Measurements from ENCODE around the gene PPP2R5B.

The PPP2R5B gene

GRCh38 chr11:64890522-64890939 lies 34.0 kb upstream of the PPP2R5B start:
- no peak for DNase-seq

DNA sequence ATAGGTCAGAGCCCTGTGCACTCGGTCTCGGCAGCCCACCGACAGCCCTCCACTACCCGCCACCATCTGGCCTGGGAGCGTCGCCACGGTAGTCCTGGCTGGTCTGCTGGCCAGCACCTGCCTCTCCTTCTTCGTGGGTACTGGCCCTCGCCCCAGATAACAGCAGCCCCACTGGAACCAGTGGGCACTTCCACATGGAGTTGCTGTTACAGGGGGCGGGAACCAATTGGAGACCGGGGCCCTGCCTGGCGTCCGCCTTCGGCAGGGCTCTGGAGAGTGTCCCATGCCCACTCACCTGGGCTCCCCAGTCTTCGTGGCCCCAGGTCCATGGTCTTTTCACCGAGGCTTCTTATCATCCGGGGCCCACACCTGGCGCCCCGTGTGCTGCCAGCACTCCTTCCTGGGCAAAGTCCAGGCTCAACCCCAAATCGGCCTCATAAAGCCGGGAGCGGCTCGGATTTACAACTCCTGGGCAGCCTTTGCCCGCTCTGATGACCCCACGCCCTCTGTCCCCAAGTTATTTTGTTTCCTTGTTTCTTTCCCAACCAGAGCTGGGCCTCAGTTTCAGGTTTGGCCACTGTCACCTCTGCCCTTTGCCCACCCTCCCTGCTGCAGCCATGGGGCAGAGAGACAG lies 33.2 kb upstream of the PPP2R5B start:
- no peak for DNase-seq

DNA sequence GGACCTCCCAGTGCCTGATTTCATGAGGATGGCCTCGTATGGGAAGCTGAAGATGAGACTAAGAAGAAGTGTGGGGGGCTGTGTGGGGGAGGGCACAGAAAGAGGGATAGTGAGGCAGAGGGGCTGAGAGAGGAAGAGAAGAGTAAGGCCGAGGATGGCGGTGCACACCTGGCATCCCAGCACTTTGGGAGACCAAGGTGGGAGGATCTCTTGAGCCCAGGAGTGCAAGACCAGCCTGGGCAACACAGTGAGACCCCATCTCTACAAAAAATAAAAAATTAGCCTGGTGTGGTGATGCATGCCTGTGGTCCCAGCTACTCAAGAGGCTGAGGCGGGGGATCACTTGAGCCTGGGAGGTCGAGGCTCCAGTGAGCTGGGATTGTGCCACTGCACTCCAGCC lies 32.6 kb upstream of the PPP2R5B start:
- no peak for DNase-seq

GRCh38 chr11:64892411-64892831 lies 32.1 kb upstream of the PPP2R5B start:
- no peak for DNase-seq

DNA sequence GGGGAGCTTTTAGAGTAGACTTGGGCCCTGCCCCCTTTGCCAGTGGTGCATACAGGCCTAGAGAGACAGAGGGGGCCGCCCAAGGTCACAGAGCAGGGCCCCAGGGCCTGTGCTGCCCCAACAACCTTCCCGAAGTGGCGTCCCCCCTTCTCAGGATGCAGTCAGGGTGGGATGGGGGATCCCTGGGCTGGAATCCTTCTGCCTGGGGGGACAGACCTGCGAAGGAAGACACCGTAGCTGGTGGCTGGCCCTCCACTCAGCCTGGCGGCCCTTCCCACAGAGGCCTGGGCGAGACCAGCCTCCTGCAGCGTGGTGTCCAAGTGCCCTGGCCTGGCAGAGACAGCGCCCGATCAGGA lies 31.7 kb upstream of the PPP2R5B start:
- no peak for DNase-seq

DNA sequence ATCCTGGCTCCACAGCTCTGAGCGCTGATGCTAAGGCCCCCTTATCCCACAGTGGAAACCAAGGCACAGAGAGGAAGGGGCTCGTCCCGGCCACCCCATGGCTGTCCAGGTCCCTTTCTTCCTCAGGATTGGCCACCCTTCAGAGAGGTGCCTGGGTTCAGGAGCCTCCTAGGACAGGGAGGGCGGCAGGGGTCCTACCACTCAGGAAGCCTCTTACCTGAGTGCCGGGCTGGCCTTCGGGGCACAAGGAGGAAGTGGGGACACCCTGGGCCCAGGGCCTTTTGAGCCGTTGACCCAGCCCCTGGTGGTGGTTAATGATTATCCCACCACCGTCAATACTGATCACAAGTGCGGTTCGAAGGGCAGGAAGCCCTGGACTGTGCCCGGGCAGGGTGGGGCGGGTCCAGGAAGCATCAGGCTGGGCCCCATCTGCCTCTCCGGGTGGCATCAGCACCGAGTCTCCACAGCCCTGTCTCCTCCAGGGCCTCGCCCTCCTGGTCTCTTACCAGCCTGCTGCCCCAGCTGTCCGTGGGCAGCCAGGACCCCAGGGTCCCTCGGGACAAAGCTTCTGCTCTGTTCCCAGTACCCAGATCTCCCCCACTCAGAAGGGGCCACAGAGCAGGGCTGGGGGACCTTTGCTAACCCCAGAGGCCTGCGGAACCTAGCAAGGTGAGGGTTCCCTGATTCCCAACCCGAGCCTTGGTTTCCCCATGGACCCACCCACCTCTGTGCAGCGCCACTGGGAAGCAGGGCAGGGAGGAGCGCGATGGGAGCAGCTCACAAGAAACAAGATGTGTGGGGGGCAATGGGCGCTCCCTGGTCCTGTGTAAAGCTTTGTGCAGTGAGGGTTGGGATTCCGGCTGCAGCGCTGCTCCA lies 31.1 kb upstream of the PPP2R5B start:
- DNase-seq, result no peak

- peak; percentile 89 for DNase-seq
Measured at GRCh38 chr11:64894070-64894811, 30.2 kb upstream of the PPP2R5B start.

GRCh38 chr11:64894812-64895452 lies 29.6 kb upstream of the PPP2R5B start:
- no peak for DNase-seq

DNA sequence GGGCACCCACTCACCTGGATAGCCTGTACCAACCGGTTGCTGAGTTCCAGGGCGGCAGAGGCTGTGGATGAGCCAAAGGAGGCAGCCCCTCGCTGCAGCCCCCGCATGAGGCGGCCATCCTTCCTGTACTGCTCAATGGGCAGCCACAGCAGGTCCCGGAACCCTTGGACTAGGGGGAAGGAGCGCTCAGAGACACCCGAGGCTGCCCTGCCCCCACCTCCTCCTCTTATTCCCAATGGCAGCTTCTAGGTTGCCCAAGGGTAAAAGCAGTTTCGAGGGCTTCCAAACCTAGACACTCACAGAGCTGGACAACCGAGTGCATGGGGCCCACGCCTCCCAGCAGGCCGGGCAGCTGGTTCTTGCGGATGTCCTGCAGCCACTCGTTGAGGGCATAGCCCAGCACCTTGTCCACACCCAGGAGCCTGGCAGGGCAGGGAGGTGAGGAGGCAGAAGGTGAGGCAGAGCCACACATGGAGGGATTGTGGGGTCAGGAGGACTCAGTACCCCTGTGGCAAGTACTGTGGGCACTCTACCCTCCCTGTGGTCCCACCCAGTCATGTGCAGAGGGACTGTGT lies 28.0 kb upstream of the PPP2R5B start:
- DNase-seq, result no peak

- DNase-seq, result no peak
Measured at GRCh38 chr11:64897381-64898075, 27.0 kb upstream of the PPP2R5B start.

- no peak for DNase-seq
Measured at GRCh38 chr11:64898076-64898445, 26.4 kb upstream of the PPP2R5B start.

- DNase-seq, result no peak
Measured at GRCh38 chr11:64898541-64898940, 25.9 kb upstream of the PPP2R5B start.

- DNase-seq, result peak; percentile 87
Measured at GRCh38 chr11:64900263-64900678, 24.2 kb upstream of the PPP2R5B start.

GRCh38 chr11:64900774-64901173 lies 23.7 kb upstream of the PPP2R5B start:
- no peak for DNase-seq

DNA sequence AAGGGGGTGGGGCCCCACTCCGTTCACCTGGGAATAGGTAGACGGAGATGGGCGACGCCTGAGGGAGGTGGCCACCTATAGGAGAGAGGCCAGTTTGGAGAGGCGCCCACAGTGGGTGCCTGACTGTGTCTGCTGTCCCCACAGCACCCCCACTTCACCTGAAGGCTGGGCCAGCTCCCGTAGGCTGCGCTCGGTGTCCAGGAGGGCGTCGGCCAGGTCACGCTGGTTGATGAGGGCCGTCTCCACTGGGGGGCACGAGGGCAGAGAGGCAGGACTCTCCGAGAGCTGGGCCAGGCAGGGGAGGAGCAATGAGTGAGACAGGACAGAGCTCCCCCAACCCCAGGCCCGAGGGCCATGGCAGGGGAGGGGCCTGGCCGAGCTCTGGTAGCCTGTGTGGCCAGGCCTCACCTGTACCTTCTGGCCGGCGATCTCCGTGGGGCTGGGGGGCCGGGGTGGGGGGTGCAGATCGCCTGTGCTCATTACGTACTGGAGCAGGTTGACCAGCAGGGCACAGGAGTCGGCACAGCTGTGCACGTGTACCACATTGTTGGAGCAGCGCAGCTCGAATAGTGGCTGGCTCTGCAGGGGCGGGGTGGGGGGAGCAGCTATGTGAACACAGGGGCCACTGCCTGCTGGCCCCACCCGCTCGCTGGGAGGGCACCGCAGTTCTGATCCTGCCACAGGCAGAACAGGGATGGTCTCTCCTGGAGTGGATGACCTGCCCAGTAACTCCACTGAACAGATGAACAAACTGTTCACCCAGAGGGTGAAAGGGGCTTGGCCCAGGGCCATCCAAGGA lies 22.2 kb upstream of the PPP2R5B start:
- DNase-seq, result no peak

- DNase-seq, result no peak
Measured at GRCh38 chr11:64903291-64903833, 21.1 kb upstream of the PPP2R5B start.

GRCh38 chr11:64905516-64906313 lies 18.8 kb upstream of the PPP2R5B start:
- no peak for DNase-seq

DNA sequence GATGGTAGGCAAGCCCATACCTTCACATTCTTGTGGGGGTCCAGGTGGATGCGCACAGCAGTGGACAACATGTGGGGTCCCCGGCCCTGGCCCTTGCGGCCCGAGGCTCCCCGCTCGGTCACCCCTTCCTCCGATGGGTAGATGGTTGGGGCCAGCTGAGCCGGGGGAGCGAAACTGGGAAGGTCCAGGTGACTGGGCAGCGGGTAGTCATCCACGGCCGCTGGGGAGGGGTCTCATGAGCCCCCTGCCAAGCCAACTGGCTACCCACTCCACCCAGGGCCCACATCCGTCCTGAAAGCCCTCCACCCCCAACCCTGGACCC lies 18.2 kb upstream of the PPP2R5B start:
- no peak for DNase-seq

DNA sequence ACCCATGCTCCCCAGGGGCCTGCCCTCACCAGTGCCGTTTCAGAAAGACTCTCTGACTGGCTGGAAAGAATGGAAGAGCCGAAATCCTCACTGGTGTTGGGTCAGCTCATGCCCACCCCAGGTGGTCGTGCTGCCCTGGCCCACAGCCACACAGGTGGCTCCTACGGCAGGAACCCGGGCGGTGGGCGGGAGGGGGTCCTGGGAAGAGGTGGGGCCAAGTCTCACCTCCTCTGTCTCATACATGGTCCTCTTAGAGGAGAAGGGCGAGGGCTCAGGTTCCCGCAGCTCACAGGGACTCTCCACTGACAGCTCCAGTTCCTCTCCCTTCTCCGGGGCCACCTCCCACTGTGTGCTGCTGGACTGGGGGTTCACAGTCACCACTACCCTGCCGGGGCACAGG lies 15.7 kb upstream of the PPP2R5B start:
- DNase-seq, result no peak

- DNase-seq, result no peak
Measured at GRCh38 chr11:64909653-64910343, 14.7 kb upstream of the PPP2R5B start.
